ENCODE data around the gene EEF2K.

Gene EEF2K

DNA sequence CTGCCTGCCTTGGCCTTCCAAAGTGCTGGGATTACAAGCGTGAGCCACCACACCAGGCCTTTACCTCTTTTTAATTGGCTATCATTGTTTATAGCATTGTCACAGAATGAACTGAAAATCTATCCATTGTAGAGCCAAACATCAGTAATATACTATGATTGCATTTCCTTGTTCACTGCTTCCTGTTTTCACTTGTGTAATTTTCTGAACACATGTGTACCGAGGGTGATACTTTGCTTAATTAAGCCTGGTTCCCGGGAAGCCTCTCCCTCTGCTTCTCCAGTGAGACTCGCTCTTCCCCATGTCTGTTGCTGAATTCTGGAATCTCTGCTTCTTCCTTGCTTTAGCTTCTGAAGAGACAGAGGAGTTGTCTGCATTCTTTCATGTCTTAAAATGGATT lies 124.2 kb downstream of the EEF2K start:
- no peak for DNase-seq (ENCODE audit: low read depth, low spot score)

DNA sequence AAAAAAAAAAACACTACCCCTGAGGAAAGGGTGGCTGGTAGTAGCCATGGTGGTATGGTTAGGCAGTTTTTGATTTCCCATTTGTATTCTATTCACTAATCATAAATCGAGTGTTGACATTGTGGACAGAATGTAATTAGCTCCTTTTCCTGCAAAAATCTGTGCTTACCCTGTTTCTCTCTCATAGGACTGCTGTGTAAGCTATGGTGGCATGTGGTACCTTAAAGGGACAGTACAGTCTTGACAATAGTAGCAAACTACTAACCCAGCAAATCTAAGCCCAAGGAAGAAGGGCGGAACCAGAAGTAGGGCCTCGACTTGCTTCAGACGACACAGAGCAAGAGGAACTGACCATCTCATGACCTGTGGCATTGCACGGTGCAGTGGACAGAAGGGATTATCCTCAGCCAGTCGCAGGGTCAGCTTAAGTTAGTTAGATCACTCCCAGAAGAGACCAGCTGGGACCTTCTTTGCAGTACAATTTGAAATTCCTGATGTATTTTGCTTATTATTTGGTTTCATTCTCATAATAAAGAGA lies 127.4 kb downstream of the EEF2K start:
- no peak for DNase-seq (ENCODE audit: low read depth, low spot score)

DNA sequence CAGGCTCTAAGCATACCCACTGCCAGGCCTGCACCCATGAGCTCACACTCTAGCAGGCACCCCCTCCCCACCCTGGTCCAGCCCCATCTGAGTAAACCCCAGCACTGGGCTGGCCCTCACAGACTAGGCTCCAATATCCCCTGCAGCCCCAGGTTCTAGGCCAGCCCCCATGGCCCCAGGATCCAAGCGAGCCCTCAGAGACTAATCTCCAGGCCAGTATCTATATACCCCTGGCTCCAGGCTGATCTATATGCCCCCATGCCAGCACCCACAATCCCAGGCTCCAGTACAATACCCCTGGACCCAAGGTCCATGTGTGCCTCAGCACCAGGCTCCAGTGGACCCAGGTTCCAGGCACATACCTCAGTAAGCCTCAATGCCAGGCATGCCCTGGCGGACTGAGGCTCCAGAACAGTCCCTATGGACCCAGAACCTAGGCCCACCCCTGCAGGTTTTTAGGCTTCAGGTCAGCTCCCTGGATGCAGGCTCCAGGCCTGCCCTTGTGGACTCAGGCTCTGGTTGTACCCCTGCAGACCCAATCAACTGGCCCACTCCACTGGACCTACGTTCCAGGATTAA lies 129.7 kb downstream of the EEF2K start:
- no peak for DNase-seq (ENCODE audit: low read depth, low spot score)

DNA sequence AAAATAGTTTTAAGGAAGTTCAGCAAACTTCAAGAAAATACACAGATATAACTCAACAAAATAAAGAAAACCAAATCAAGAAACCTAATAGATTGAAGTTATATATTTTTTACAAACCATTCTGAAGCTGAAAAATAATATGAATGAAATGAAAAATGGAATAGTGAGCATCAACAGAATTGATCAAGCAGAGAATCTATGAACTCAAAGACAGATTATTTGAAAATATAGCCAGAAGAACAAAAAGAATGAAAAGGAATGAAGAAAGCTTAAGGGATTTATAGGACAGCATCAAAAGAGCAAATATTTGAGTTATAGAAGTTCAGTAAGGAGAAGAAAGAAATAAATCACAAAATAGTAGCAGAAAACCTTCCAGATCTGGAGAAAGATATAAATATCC lies 130.5 kb downstream of the EEF2K start:
- DNase-seq (ENCODE audit: low read depth, low spot score), result no peak

DNA sequence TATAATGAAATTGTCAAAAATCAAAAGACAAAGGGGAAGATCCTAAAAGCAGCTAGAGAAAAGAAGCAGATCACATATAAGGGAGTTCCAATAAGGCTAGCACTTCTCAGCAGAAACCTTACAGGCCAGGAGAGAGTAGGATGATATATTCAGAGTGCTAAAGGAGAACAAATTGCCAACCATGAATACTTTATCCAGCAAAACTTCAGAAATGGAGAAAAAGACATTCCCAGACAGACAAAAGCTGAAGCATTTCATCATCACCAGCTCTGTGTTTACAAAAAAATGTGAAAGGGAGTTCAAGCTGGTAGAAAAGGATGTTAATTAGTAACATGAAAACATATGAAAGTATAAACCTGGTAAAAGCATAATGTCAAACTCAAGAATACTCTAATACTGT lies 131.0 kb downstream of the EEF2K start:
- DNase-seq (ENCODE audit: low read depth, low spot score), result no peak

DNA sequence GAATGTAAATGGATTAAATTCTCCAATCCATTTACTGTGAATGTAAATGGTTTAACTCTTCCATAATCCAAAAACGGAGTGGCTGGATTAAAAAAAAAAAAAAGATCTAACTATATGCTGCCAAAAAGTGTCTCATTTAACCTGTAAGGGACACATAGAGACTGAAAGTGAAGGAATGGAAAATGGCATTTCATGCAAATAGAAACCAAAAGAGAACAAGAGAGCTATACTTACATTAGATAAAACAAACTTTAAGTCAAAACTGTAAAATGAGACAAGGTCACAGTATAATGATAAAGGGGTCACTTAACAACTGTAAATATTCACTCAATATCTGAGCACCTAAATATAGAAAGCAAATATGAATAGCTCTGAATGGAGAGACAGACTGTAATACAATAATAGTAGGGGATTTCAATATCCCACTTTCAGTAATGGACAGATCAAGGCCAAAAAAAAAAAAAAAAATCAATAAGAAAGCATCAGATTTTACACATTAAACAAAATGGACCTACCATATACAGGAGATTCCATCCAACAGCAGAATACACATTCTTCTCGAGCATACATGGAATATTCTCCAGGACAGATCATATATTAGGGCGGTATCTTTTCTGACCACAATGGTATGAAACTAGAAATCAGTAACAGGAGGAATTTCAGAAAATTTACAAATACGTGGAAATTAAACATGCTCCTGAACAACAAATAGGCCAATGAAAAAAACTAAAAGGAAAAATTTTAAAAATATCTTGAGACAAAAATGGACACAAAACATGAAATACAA lies 132.0 kb downstream of the EEF2K start:
- DNase-seq (ENCODE audit: low read depth, low spot score), result no peak

All from astrocyte of the hippocampus (primary cell).